Sigmoid colon (tissue), 7 donors: ENCODE data around the gene MBNL1. TPM values are rescaled to one million over a fixed set of nuclear protein-coding genes. Genes with fewer than 3 reads are reported as not detected.

Source experiments
- DNase-seq: peaks from one replicate; pipeline ENCODE4 v3.0.0-alpha.2; 2019
- H3K27ac ChIP-seq, 4 donors: fragments of 200-600 bp; sonication (generic); one replicate each; pipeline ENCODE4 v1.5.1; 2016 to 2019; ENCODE audit warnings: mild to moderate bottlenecking in 1 of 4
- H3K27me3 ChIP-seq, 3 donors: fragments of 200-600 bp; sonication (generic); one replicate each; pipeline ENCODE4 v1.5.1; 2019; ENCODE audit warnings: mild to moderate bottlenecking in 1 of 3
- H3K36me3 ChIP-seq, 4 donors: fragments of 200-600 bp; sonication (generic); one replicate each; pipeline ENCODE4 v1.5.1; 2016 to 2019
- H3K4me1 ChIP-seq, 4 donors: fragments of 200-600 bp; sonication (generic); one replicate each; pipeline ENCODE4 v1.5.1; 2017 to 2019
- H3K4me3 ChIP-seq, 4 donors: fragments of 200-600 bp; sonication (generic); one replicate each; pipeline ENCODE4 v1.5.1; 2017 to 2019; ENCODE audit warnings: mild to moderate bottlenecking in 2 of 4, moderate library complexity in 1 of 4
- H3K9me3 ChIP-seq, 4 donors: fragments of 200-600 bp in 3 of 4; sonication (generic) in 3 of 4; one replicate each; pipeline versions ENCODE4 v1.5.1 to v1.6.1; 2013 to 2019
- CTCF ChIP-seq, 4 experiments: fragments of 450-650 bp in 3 of 4; fragments of 200-600 bp in 1 of 4; IDR thresholded peaks; one replicate each; pipeline ENCODE4 v1.5.1; 2016 to 2019; ENCODE audit warnings: antibody characterized with exemption in 4 of 4, mild to moderate bottlenecking in 3 of 4, moderate library complexity in 2 of 4
- EP300 ChIP-seq, 4 donors: sonication (generic); formaldehyde crosslinking; IDR thresholded peaks; one replicate each; pipeline ENCODE4 v1.6.1; 2017; ENCODE audit warnings: antibody characterized with exemption in 4 of 4
- POLR2A ChIP-seq, 2 donors: fragments of 450-650 bp; IDR thresholded peaks; one replicate each; pipeline ENCODE4 v1.6.1; 2016; ENCODE audit warnings: antibody characterized with exemption in 2 of 2, mild to moderate bottlenecking in 2 of 2, moderate library complexity in 2 of 2
- POLR2AphosphoS5 ChIP-seq, 4 donors: sonication (generic); formaldehyde crosslinking; IDR thresholded peaks; one replicate each; pipeline ENCODE4 v1.6.1; 2017; ENCODE audit warnings: antibody characterized with exemption in 4 of 4
- WGBS, 2 donors: extraction: QIAGEN DNeasy Blood & Tissue Kit; methylation state at CpG; one replicate each; pipeline ENCODE4 v1.1.7; 2013; 5-methylcytosine and 5-hydroxymethylcytosine counted together
- intact Hi-C: fragments of 100-400 bp; cut with DNase I; formaldehyde crosslinking; loops from one replicate; pipeline ENCODE4 v1.15.1; 2023
- polyA plus RNA-seq, 3 donors: library from polyadenylated mRNA; stranded (reverse); fragments of 200-250 nt; gene quantifications; one replicate each; pipeline ENCODE4 v1.2.3, GENCODE V29; 2013
- small RNA-seq, 3 donors: library from RNA; depleted of rRNA; stranded (forward); fragments of <200 nt; gene quantifications; one replicate each; pipeline ENCODE3, GENCODE V24; 2016
- total RNA-seq, 4 donors: library from RNA; depleted of rRNA; stranded (reverse); fragments of >200 nt; gene quantifications; one replicate each; pipeline ENCODE4 v1.1.0, GENCODE V29; 2016
- donor health status: healthy with polysubstance abuse.
- donor health status: Bipolar disorder and iron deficiency.
- donor health status: healthy.

Gene MBNL1
- total and polyA plus RNA-seq, 7 donors = 60.5 to 898 (median 602) TPM

- Histone ChIP-seq H3K4me3 (no peak overlapping the region), H3K27ac (no peak overlapping the region), H3K4me1 (no peaks in the 10 kb centered on the region), H3K27me3 (no peaks in the 10 kb centered on the region), H3K9me3 (no peaks in the 10 kb centered on the region), H3K36me3 (no peaks in the 10 kb centered on the region)
- TF ChIP-seq EP300 (IDR thresholded peaks at IDR 0.05) = no peak
- no peak for TF ChIP-seq POLR2A (IDR thresholded peaks at IDR 0.05)
- no peak for TF ChIP-seq CTCF (IDR thresholded peaks at IDR 0.05)
- TF ChIP-seq POLR2AphosphoS5 (IDR thresholded peaks at IDR 0.05) = no peak
- intact Hi-C loops = no loop called here
- 77 to 79% methylated on average over 4 of the region's 4 CpGs for WGBS, 2 donors
- DNase-seq = no peak
Measured at GRCh38 chr3:152511904-152512303, 243.2 kb downstream of the MBNL1 start.

GRCh38 chr3:152513301-152513960, 244.7 kb downstream of the MBNL1 start:
- no peaks in the 10 kb centered on the region for H3K9me3 ChIP-seq
- intact Hi-C loops = no loop called here
- TF ChIP-seq POLR2AphosphoS5 (IDR thresholded peaks at IDR 0.05) (no peak), CTCF (IDR thresholded peaks at IDR 0.05) (no peak), POLR2A (IDR thresholded peaks at IDR 0.05) (no peak), EP300 (IDR thresholded peaks at IDR 0.05) (no peak)
- H3K36me3 ChIP-seq = no peaks in the 10 kb centered on the region
- WGBS, 2 donors = 78 to 90% methylated on average over 2 of the region's 2 CpGs
- H3K27ac ChIP-seq = no peak overlapping the region
- no peak for DNase-seq
- no peaks in the 10 kb centered on the region for H3K4me1 ChIP-seq
- no peaks in the 10 kb centered on the region for H3K27me3 ChIP-seq
- H3K4me3 ChIP-seq = no peak overlapping the region

Small RNA genes within 50 kb of the gene (small RNA-seq; reads per million reads assigned to genes)
- 0 reads per million in 3 donors for gene RF00019
